ENCODE data around the gene ZBTB20. TPM values are rescaled to one million over a fixed set of nuclear protein-coding genes. Genes with fewer than 3 reads are reported as not detected.

ZBTB20 gene
- total RNA-seq, 6 experiments from 2014 or later, result 36.7 to 59.4 (median 46.7) TPM

GRCh38 chr3:114510201-114510600, 636.9 kb downstream of the ZBTB20 start:
- WGBS (ENCODE audit: insufficient coverage, low coverage, low lambda C conversion rate, missing lambda C conversion rate), result 83% methylated on average over 2 of the region's 2 CpGs
- no peak for ATAC-seq
- intact Hi-C loops (cut with DNase I), result no loop called here

GRCh38 chr3:114509756-114510155, 637.3 kb downstream of the ZBTB20 start:
- intact Hi-C loops (cut with DNase I), result no loop called here
- WGBS (ENCODE audit: insufficient coverage, low coverage, low lambda C conversion rate, missing lambda C conversion rate), result 83% methylated on average over 5 of the region's 5 CpGs
- ATAC-seq (no peak), DNase-seq (no peak)
- Histone ChIP-seq H3K36me3 (no peaks in the 10 kb centered on the region), H3K4me3 (no peak overlapping the region), H3K4me1 (no peaks in the 10 kb centered on the region), H3K9me3 (no peaks in the 10 kb centered on the region), H3K27ac (no peak overlapping the region), H3K27me3 (no peaks in the 10 kb centered on the region)
- no peak for TF ChIP-seq POLR2A (IDR thresholded peaks at IDR 0.05)

More at GRCh38 chr3:114510201-114510600, 636.9 kb downstream of the ZBTB20 start:
- no peak overlapping the region for H3K4me3 ChIP-seq
- H3K27ac ChIP-seq, result no peak overlapping the region
- H3K4me1 ChIP-seq, result no peaks in the 10 kb centered on the region
- DNase-seq, result no peak
- H3K27me3 ChIP-seq, result no peaks in the 10 kb centered on the region
- no peaks in the 10 kb centered on the region for H3K36me3 ChIP-seq
- TF ChIP-seq CTCF (IDR thresholded peaks at IDR 0.05) (no peak), POLR2A (IDR thresholded peaks at IDR 0.05) (no peak)
- H3K9me3 ChIP-seq, result no peaks in the 10 kb centered on the region

GRCh38 chr3:114508976-114509375, 638.1 kb downstream of the ZBTB20 start:
- ATAC-seq (no peak), DNase-seq (no peak)
- no peaks in the 10 kb centered on the region for H3K4me1 ChIP-seq
- H3K36me3 ChIP-seq, result no peaks in the 10 kb centered on the region
- H3K4me3 ChIP-seq, result no peak overlapping the region
- H3K27ac ChIP-seq, result no peak overlapping the region
- no peaks in the 10 kb centered on the region for H3K27me3 ChIP-seq
- intact Hi-C loops (cut with DNase I), result no loop called here
- TF ChIP-seq POLR2A (IDR thresholded peaks at IDR 0.05) (no peak), CTCF (IDR thresholded peaks at IDR 0.05) (no peak)
- 77% methylated on average over 1 of the region's 1 CpG for WGBS (ENCODE audit: insufficient coverage, low coverage, low lambda C conversion rate, missing lambda C conversion rate)
- H3K9me3 ChIP-seq, result no peaks in the 10 kb centered on the region

GRCh38 chr3:114508208-114508607, 638.9 kb downstream of the ZBTB20 start:
- ATAC-seq (peak in 2 of 4 donors; percentile 33 to 38), DNase-seq (no peak)
- Histone ChIP-seq H3K36me3 (no peaks in the 10 kb centered on the region), H3K9me3 (no peaks in the 10 kb centered on the region), H3K27me3 (no peaks in the 10 kb centered on the region), H3K4me3 (no peak overlapping the region), H3K4me1 (no peaks in the 10 kb centered on the region), H3K27ac (no peak overlapping the region)
- 79% methylated on average over 1 of the region's 1 CpG for WGBS (ENCODE audit: insufficient coverage, low coverage, low lambda C conversion rate, missing lambda C conversion rate)
- intact Hi-C loops (cut with DNase I), result no loop called here
- no peak for TF ChIP-seq CTCF (IDR thresholded peaks at IDR 0.05)

- Histone ChIP-seq H3K4me1 (no peaks in the 10 kb centered on the region), H3K4me3 (no peak overlapping the region), H3K27ac (no peak overlapping the region), H3K36me3 (no peaks in the 10 kb centered on the region), H3K27me3 (no peaks in the 10 kb centered on the region), H3K9me3 (no peaks in the 10 kb centered on the region)
- 69% methylated on average over 6 of the region's 6 CpGs for WGBS (ENCODE audit: insufficient coverage, low coverage, low lambda C conversion rate, missing lambda C conversion rate)
- ATAC-seq (peak in 1 of 4 donors; percentile 33), DNase-seq (no peak)
- TF ChIP-seq POLR2A (IDR thresholded peaks at IDR 0.05), result no peak
- no peak for TF ChIP-seq CTCF (IDR thresholded peaks at IDR 0.05)
- intact Hi-C loops (cut with DNase I), result no loop called here
These were observed 640.3 kb downstream of the ZBTB20 start for GRCh38 chr3:114506591-114507300.

Data from right lobe of liver (tissue), 6 donors.